Gastrocnemius medialis (tissue), 4 donors: ENCODE data around the gene IDH3A. TPM values are rescaled to one million over a fixed set of nuclear protein-coding genes. Genes with fewer than 3 reads are reported as not detected.
A peak's percentile ranks its signal among the peaks of the same experiment; 100 is the strongest.

Source experiments
- ATAC-seq, 2 donors: fragments of 150-250 bp; one replicate each; pipeline ENCODE4 v1.9.1; 2016
- DNase-seq, 2 donors: peaks; one replicate each; pipeline ENCODE4 v3.0.0-alpha.2; 2019
- H3K27ac ChIP-seq, 4 donors: fragments of 200-600 bp; sonication (generic); 1 replicate in 1 of 4; 2 replicates in 3 of 4; pipeline ENCODE4 v1.5.1; 2016 to 2018; ENCODE audit warnings: mild to moderate bottlenecking in 2 of 4, moderate library complexity in 1 of 4
- H3K27me3 ChIP-seq, 3 donors: fragments of 200-600 bp; sonication (generic) in 2 of 3; 1 replicate in 1 of 3; 2 replicates in 2 of 3; pipeline versions ENCODE4 v1.5.1 to v1.6.0; 2016 to 2019; ENCODE audit warnings: mild to moderate bottlenecking in 1 of 3, moderate library complexity in 1 of 3
- H3K36me3 ChIP-seq, 2 donors: fragments of 200-600 bp; sonication (generic) in 1 of 2; one replicate each; pipeline ENCODE4 v1.5.1; 2017 to 2018
- H3K4me1 ChIP-seq, 2 donors: fragments of 200-600 bp; sonication (generic) in 1 of 2; one replicate each; pipeline ENCODE4 v1.5.1; 2016 to 2017; ENCODE audit warnings: mild to moderate bottlenecking in 2 of 2
- H3K4me3 ChIP-seq, 4 donors: fragments of 200-600 bp; sonication (generic) in 3 of 4; 1 replicate in 1 of 4; 2 replicates in 3 of 4; pipeline ENCODE4 v1.5.1; 2016 to 2019; ENCODE audit warnings: mild to moderate bottlenecking in 2 of 4
- H3K9me3 ChIP-seq, 3 donors: fragments of 200-600 bp; sonication (generic) in 2 of 3; 1 replicate in 1 of 3; 2 replicates in 2 of 3; pipeline ENCODE4 v1.5.1; 2016 to 2019
- POLR2A ChIP-seq, 2 donors: fragments of 450-650 bp; IDR thresholded peaks; one replicate each; pipeline ENCODE4 v1.6.1; 2017; ENCODE audit warnings: antibody characterized with exemption in 2 of 2, mild to moderate bottlenecking in 2 of 2, moderate library complexity in 2 of 2
- in situ Hi-C, 4 donors: fragments of 200-750 bp; cut with MboI; loops; one replicate each; pipeline versions ENCODE4 v1.15.0 to v1.8.0; 2017; ENCODE audit warnings: low sequenced_read_pairs in 4 of 4
- intact Hi-C: fragments of 100-400 bp; cut with DNase I; formaldehyde crosslinking; loops from one replicate; pipeline ENCODE4 v1.15.1; 2023; ENCODE audit warnings: low total_unique reads
- total RNA-seq, 4 donors: library from RNA; depleted of rRNA; stranded (reverse); fragments of >200 nt; gene quantifications; one replicate each; pipeline versions ENCODE4 v1.1.0 to v1.2.3, GENCODE V29; 2016
- TF ChIP-seq, protein P1 (sequence below), 5 experiments: fragments of 450-650 bp in 3 of 5; fragments of 200-600 bp in 2 of 5; sonication (generic) in 2 of 5; IDR thresholded peaks in 4 of 5; conservative IDR thresholded peaks in 1 of 5; 1 replicate in 4 of 5; 2 replicates in 1 of 5; pipeline ENCODE4 v1.5.1; 2016 to 2019; ENCODE audit warnings: antibody characterized with exemption in 5 of 5, mild to moderate bottlenecking in 3 of 5, moderate library complexity in 3 of 5

The IDH3A gene
- total RNA-seq, 4 donors from 2014 or later, result 133 to 202 (median 168) TPM

DNA sequence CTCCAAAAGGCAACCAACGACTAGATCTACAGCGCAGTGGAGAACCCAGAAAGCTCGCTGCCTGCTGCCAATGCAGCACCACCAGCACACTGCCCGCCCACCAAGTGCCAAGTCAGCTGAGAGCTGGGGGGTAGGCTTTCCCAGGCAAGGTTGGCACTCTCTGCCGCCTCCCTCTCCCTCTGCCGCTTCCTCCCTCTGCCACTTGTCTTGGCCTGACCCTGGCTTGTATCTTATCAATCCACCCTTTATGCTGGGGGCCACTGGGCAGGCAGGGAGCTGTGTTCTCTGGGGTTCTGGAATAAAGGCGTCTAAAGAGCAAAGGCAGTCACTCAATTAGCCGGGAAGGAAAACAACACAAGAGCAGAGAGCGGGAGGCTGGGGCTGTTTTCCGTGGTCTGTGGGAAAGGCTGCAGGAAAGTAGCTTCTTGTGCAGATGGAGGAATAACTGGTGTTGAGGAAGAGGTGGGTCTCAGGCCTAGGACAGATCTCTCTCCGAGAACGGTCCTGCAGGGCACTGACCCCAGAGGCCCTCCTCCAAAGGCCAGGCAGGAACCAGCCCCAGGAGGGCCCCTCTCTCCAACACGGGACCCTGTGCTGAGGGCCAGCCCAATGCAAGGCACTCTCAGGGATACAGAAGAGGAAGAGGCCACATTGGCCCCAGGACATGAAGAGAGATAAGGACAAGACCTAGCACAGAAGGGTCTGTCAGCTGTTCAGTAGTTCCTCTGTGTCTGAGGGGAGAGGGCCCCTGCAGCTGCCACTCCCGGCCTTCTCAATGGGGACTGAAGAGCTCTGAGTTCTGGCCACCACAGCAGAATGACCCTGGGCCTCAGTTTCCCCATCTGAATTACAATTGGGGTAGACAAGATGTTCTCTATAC lies 54.4 kb downstream of the IDH3A start:
- H3K27ac ChIP-seq, result peak overlapping the region; percentile 46 to 78 (median 74)
- no peak for TF ChIP-seq POLR2A (IDR thresholded peaks at IDR 0.05)
- TF ChIP-seq, protein P1, sequence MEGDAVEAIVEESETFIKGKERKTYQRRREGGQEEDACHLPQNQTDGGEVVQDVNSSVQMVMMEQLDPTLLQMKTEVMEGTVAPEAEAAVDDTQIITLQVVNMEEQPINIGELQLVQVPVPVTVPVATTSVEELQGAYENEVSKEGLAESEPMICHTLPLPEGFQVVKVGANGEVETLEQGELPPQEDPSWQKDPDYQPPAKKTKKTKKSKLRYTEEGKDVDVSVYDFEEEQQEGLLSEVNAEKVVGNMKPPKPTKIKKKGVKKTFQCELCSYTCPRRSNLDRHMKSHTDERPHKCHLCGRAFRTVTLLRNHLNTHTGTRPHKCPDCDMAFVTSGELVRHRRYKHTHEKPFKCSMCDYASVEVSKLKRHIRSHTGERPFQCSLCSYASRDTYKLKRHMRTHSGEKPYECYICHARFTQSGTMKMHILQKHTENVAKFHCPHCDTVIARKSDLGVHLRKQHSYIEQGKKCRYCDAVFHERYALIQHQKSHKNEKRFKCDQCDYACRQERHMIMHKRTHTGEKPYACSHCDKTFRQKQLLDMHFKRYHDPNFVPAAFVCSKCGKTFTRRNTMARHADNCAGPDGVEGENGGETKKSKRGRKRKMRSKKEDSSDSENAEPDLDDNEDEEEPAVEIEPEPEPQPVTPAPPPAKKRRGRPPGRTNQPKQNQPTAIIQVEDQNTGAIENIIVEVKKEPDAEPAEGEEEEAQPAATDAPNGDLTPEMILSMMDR (IDR thresholded peaks at IDR 0.05 in 4 of 5, conservative IDR thresholded peaks at IDR 0.05 in 1 of 5), result no peak
- peak in 1 of 2 donors; percentile 37 for ATAC-seq

DNA sequence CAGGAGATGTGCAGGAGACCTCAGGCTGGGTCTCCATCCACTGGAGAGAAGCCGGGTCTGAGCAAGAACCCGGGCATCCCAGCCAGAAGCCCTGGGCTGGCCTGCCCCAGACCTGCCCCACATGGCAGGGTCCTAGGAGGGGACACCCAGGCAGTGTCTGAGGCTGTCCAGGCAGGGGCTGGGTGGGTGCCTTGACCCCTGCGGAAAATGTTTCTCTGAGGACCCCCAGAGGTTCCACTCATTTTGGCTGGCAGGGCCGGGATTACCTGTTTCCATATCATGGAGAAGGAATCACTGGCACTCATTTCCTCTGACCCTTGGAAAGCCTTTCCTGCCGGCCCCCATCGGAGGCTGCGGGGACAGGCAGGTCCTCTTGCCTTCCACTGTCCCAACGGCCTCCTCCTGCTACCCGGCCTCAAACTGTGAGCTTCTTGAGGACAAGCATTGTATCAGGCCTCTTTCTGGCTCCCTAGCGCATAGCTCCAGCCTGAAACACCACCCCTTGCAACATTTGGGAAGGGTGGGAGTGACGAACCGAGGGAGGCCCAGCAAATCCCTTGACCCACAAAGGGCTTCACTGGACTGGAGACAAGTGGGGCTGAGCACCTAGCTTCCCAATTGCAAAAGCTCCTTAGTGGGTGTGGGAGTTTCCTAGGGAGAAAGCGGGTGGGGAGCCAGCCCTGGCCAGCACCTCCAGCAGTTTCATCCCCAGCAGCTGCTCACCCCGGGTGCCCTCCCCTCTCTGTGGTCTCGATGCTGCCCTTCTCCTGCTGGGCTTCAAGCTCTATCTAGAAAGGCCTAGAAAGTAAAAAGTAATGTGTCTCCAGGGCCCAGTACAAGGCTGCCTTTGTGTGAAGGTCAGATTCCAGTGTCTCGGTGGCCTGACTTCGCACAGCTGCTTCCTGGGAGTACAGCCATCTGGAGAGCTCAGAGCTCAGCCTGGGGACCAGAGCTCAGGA lies 55.5 kb downstream of the IDH3A start:
- TF ChIP-seq, protein P1 (IDR thresholded peaks at IDR 0.05 in 4 of 5, conservative IDR thresholded peaks at IDR 0.05 in 1 of 5), result no peak
- Histone ChIP-seq H3K9me3 (no peaks in the 10 kb centered on the region), H3K36me3 (no peaks in the 10 kb centered on the region), H3K27ac (peak overlapping the region; percentile 71 to 80 (median 78)), H3K4me3 (no peak overlapping the region), H3K27me3 (no peaks in the 10 kb centered on the region), H3K4me1 (peaks cover 48 to 53% of the 10 kb centered on the region in 2 donors)
- intact Hi-C loops (loop anchor here (5.0 kb wide), 2 partner anchors 33 to 202 kb away; no protein-coding TSS in a partner anchor), in situ Hi-C loops (no loop called here)
- ATAC-seq, result peak; percentile 83 to 87
- DNase-seq, result peak; percentile 52 to 71

More for the DNA sequence above, 54.4 kb downstream of the IDH3A start:
- in situ Hi-C loops, result no loop called here
- Histone ChIP-seq H3K9me3 (no peaks in the 10 kb centered on the region), H3K4me1 (peaks cover 43 to 45% of the 10 kb centered on the region in 2 donors), H3K4me3 (no peak overlapping the region), H3K27me3 (no peaks in the 10 kb centered on the region), H3K36me3 (no peaks in the 10 kb centered on the region)
- DNase-seq, result peak in 1 of 2 donors; percentile 55
- intact Hi-C loops, result loop anchor here (5.0 kb wide), 2 partner anchors 34 to 201 kb away; no protein-coding TSS in a partner anchor

DNA sequence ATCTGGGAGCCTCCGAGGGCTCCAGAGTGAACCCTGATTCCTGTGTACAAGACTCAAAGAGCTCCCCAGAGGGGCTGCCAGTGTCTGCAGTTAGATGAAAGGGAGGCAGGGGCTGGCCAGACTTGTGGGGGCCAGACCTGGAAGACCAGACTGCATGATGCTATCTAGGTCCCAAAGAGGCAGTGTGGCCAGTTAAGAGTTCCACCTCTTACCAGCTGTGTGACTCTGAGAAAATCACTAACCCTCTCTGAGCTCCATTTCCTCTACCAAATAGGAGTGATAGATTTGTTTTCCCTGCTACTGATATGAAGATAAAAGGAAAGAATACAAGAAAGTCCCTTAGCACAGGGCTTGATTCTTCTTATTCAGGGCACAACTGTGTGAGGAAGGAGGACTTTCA lies 56.2 kb downstream of the IDH3A start:
- DNase-seq (no peak), ATAC-seq (no peak)
- peak overlapping the region; percentile 71 to 80 (median 78) for H3K27ac ChIP-seq
- TF ChIP-seq, protein P1 (IDR thresholded peaks at IDR 0.05 in 4 of 5, conservative IDR thresholded peaks at IDR 0.05 in 1 of 5), result no peak
- TF ChIP-seq POLR2A (IDR thresholded peaks at IDR 0.05), result no peak
- H3K9me3 ChIP-seq, result no peaks in the 10 kb centered on the region
- no peaks in the 10 kb centered on the region for H3K27me3 ChIP-seq
- no peak overlapping the region for H3K4me3 ChIP-seq
- in situ Hi-C loops, result no loop called here
- intact Hi-C loops, result no loop called here
- no peaks in the 10 kb centered on the region for H3K36me3 ChIP-seq
- peaks cover 55 to 60% of the 10 kb centered on the region in 2 donors for H3K4me1 ChIP-seq

DNA sequence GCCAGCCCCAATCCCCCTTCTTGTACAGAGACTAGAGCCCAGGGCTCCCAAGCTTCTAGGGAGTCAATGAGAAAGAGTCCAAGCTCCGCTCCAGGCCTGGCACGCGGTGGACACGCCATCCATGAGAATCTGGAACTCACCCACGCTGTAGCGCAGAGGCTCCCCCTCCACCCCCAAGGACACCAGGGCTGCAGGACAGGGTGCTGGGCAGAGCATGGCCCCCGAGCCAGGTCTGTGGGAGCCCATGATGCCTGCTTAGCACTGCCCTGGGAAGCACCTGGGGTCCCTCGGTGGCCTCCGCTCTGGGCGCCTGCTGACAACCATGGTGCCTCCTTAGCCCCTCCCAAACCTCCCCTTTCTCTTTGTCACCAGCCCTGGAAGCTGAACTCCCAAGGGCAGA lies 56.7 kb downstream of the IDH3A start:
- H3K36me3 ChIP-seq, result no peaks in the 10 kb centered on the region
- in situ Hi-C loops (no loop called here), intact Hi-C loops (no loop called here)
- peak overlapping the region; percentile 71 to 80 (median 78) for H3K27ac ChIP-seq
- H3K9me3 ChIP-seq, result no peaks in the 10 kb centered on the region
- TF ChIP-seq POLR2A (IDR thresholded peaks at IDR 0.05), result no peak
- TF ChIP-seq, protein P1 (IDR thresholded peaks at IDR 0.05 in 4 of 5, conservative IDR thresholded peaks at IDR 0.05 in 1 of 5), result no peak
- DNase-seq (no peak), ATAC-seq (no peak)
- no peaks in the 10 kb centered on the region for H3K27me3 ChIP-seq
- H3K4me1 ChIP-seq, result peaks cover 60 to 65% of the 10 kb centered on the region in 2 donors
- no peak overlapping the region for H3K4me3 ChIP-seq
